Mammary epithelial cell (primary cell): ENCODE results near the gene KIF4B.
"Not testable (repeated sequence)": the region's sequence is repeated elsewhere in the genome, so short reads cannot be mapped to it uniquely, and the experiment has no call there.

Experiments used
- CTCF ChIP-seq, 2 donors: IDR thresholded peaks in 1 of 2; conservative IDR thresholded peaks in 1 of 2; 2 replicates each; pipeline ENCODE4 v1.5.1; 2011 to 2012; ENCODE audit warnings: inconsistent platforms in 2 of 2, low read length in 2 of 2, mild to moderate bottlenecking in 2 of 2, control low read depth in 1 of 2, low read depth in 1 of 2; ENCODE audit not compliant: insufficient read depth in 1 of 2; ENCODE audit errors: extremely low read depth in 1 of 2
- EZH2 ChIP-seq: IDR thresholded peaks from 2 replicates; pipeline ENCODE4 v1.6.1; 2012; ENCODE audit warnings: low read length, inconsistent platforms, borderline replicate concordance

GRCh38 chr5:155034145-155034744, 20.7 kb downstream of the KIF4B start:
- TF ChIP-seq CTCF (conservative IDR thresholded peaks at IDR 0.05 in 1 of 2, IDR thresholded peaks at IDR 0.05 in 1 of 2; ENCODE audit: extremely low read depth in 1 of 2, insufficient read depth in 1 of 2, low read depth in 1 of 2, low read length in 2 of 2); EZH2: not testable (repeated sequence)
